ENCODE data around the gene TP53AIP1.

Gene TP53AIP1, protein sequence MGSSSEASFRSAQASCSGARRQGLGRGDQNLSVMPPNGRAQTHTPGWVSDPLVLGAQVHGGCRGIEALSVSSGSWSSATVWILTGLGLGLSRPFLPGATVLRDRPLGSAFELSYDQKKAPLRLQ

DNA sequence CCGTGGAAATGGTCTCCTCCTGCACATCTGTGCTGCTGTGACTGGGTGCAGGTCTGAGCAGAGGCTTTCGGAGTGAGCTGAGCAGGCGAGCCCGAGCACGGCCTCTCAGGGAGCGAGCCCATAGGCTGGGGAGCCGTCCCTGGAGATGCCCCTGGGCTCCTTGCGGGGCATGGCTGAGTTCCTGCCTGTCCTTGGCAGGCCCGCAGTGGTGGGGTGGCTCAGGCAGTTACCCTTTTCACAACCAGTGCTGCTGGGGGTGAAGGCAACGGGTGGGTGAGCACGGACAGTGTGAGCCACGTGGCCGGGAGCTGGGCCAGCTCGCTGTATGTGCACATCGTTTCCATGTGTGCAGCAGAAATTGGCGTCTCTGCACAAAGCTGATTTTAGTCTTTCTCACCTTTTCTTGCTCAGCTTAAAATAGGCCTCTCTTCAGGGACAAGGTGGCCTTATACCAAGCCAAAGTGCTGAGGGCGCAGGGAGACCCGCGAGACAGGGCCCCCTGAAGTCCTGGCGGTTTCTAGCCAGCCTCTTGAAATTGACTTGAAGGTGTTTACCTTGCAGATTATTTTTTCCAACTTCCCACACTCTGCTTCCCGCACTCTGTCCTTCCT lies at the start of gene TP53AIP1:
Gene TP53AIP1 (minus strand): TSS at position 55 of the 611 bp plus-strand sequence. CDS start 5,053 bp downstream, outside the sequence.
- DNase-seq (ENCODE audit: low read depth): no peak

DNA sequence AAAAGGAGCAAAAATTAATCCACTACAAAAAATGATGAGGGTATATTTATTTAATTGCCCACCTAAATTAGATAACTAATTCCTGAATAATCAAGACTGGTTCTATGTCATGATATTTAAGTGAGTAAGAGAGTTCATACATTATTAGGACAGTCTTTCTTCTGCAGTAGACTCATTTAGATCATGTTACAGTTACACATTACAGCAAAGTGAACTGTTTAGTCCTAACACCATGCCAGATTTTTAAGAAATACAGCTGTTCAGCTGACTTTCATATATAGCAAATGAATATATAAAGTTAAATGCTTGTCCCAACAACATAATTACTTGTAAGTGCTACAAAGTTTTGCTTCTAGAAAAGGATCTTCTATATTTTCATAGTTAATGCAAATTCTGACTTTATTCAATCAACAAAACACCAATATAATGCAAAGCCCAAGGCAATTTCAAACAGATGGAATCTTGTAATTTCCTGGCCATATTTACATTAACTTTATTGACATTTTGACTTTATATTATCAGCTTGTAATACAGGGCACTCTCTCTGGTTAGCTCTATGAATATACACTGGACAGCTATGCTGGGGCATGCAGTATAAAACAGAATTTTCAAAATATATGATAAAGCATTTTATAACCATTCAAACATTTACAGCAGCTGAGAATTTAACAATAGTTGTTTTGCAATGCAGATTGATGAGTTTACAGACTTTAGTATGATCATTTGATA lies 45.7 kb upstream of the TP53AIP1 start:
- DNase-seq (ENCODE audit: low read depth): no peak

DNA sequence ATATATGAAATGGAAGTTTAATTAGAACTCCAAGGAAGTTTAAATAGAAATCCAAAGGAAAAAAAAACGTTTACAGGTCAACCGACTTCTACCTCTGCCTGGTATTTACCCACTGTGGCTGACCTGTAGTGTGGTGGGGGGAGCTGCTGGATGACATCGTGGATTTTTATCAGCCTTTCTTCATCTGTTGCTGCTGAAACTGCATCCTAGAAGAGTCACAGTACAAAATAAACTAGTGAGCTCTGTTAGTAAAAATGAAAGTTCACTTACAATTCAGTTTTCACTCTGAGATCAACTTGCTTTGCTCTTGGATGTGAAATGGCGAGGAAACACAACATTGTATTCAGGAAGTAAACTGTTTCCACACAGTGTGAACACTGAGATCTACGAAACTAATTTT lies 43.2 kb upstream of the TP53AIP1 start:
- DNase-seq (ENCODE audit: low read depth): no peak

- DNase-seq (ENCODE audit: low read depth): no peak
These were observed 40.4 kb upstream of the TP53AIP1 start for GRCh38 chr11:128983023-128983422.

GRCh38 chr11:128981254-128981653 lies 38.6 kb upstream of the TP53AIP1 start:
- no peak for DNase-seq (ENCODE audit: low read depth)

GRCh38 chr11:128970598-128971190 lies 28.0 kb upstream of the TP53AIP1 start:
- no peak for DNase-seq (ENCODE audit: low read depth)

DNA sequence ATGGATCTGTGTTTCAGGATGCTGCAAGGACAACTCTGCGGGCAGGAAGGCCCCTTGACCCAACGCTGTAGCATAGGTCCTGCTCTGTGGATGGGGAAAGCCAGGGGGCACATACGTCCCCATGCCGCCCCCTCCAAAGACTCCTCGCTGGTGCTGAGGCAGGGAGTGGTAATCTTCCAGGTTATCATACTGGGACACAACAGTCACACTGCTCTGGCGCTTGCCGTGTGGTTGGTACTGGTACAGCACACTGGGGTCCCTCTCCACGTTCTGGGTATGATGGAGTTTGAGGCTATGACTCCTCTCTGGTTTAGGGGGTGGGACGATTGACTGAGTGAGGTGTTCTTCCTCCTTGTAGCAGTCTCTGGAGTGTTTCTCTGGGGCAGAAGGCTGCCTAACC lies 26.2 kb upstream of the TP53AIP1 start:
- DNase-seq (ENCODE audit: low read depth): no peak

GRCh38 chr11:128967578-128967977 lies 24.9 kb upstream of the TP53AIP1 start:
- no peak for DNase-seq (ENCODE audit: low read depth)

DNA sequence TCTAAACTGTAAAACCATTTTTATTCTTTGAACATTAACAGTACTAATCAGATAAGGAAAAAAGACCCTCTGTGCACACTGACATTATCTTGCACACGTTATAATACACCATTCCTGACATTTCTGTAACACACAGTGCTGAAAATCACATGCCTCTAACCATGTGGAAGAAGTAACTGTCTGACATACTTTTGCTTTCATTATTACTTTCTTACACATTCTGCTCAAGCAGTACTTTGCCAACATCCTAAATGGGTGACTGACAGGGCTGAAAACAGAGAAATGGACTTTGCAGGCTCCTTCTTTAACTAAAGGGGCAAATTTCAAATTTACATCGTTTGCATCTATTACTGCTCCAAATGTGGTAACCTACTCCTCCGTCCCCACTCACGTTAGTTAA lies 22.8 kb upstream of the TP53AIP1 start:
- DNase-seq (ENCODE audit: low read depth): no peak

- no peak for DNase-seq (ENCODE audit: low read depth)
These were observed 21.8 kb upstream of the TP53AIP1 start for GRCh38 chr11:128964463-128964930.

- DNase-seq (ENCODE audit: low read depth): no peak
These were observed 21.2 kb upstream of the TP53AIP1 start for GRCh38 chr11:128963744-128964325.

DNA sequence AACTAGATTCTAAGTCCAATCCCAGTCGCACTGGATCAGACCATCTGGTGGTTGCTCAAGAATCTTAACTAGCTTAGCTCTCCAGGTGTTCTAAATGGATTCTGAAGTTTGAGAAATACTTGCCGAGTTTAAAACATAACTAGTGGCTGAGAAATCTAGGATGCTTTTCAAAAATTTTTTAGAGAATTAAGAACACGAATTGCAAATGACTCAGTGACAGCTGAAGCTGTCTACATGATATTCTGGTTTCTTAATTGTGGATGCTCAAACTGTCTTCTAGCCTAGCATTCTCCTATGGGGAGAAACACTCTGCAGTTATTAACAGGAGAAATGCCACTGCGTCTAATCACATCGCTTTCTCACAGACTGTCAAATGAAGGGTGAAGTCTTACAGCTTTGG lies 20.2 kb upstream of the TP53AIP1 start:
- DNase-seq (ENCODE audit: low read depth): no peak

DNA sequence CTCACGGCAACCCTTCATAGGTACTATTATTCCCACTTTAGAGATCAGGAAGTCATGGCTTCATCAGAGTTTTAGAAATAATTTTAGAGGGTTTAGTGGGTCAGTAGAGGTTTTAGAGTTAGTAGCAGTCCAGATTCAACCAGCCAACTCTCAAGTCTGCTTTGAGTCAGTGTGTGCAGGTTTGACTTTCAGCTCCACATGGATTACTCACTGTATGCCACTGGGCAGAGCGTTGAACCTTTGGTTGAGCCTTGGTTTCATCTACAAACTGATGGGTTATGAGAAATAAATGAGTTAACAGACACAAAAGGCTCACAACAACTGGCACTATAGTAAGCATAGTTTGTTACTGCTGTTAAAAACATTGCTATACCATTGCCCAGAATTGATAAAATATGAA lies 19.0 kb upstream of the TP53AIP1 start:
- no peak for DNase-seq (ENCODE audit: low read depth)

DNA sequence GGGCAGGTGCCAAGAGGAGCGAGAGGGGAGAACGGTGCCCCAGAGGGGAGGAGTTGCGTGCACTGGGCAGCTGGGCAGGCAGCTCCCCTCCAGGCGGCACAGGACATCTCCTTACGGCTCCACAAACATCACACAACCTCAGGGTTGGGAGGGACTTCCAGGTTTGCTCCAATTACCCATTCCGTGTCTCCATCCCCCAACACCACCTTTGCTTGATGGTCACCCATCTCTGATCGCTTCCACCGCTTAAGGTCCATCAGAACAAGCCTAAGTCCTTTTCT lies 14.5 kb upstream of the TP53AIP1 start:
- DNase-seq (ENCODE audit: low read depth): no peak

- peak; percentile 53 for DNase-seq (ENCODE audit: low read depth)
These were observed 13.9 kb upstream of the TP53AIP1 start for GRCh38 chr11:128956401-128957201.

DNA sequence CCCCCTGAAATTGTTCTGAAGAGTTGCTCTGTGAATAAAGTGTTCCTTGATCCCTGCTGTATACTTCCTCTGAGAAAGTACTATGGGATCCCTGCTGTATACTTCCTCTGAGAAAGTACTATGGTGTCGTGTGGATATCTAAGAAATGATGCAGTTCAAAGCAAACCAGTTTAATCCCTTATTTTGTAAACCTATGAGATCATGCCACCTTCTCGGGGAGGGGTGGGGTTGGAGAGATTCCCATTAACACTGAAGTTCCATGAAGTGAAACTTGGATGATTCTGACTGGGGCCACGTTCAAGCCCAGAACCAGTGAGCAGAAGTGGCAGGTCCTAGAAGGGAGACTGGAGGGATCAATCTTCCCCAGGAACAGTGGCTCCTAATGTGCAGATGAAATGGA lies 13.0 kb upstream of the TP53AIP1 start:
- DNase-seq (ENCODE audit: low read depth): no peak

- DNase-seq (ENCODE audit: low read depth): no peak
These were observed 10.5 kb upstream of the TP53AIP1 start for GRCh38 chr11:128953151-128953550.

DNA sequence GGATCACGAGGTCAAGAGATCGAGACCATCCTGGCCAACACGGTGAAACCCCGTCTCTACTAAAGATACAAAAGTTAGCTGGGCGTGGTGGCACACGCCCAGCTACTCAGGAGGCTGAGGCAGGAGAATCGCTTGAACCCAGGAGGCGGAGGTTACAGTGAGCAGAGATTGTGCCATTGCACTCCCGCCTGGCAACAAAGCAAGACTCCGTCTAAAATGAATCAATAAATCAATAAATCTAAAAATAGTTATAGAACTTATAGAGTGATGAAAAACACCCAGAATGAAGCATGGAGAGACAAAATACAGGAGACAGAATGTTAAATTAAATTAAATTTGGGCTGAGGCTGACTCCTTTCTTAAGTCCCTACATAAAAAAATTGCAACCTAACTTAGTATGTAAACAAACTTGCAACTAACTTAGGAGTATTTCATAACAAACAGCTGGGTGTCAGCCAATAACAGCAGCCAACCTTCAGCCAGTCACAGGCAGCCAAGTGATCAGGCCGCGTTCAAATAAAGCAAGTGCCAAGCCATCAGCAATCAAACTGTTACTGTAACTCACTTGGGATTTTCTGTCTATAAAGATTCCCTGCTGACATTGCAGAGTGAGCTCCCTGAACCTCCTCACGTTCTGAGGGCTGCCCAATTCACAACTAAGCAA lies 7.3 kb upstream of the TP53AIP1 start:
- no peak for DNase-seq (ENCODE audit: low read depth)

DNA sequence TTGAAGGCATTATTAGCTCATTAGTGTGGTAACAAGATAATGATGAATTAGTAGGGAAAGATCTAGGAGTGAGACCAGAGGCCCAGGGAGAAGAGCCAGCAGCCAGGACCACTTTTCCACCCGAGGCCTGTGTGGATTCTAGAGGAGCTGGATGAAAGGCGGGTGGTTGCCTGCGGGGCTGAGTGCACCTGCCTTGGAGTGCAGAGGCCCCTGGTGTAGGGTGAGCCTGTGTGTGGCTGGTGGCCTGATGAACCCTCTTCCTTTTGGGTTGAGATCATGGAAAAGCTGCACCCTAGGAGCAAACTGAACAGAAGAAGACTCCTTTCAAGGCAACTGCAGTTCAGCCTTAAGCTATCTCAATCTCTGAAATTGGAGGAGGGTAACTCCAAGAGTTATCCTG lies 5.9 kb upstream of the TP53AIP1 start:
- no peak for DNase-seq (ENCODE audit: low read depth)

- no peak for DNase-seq (ENCODE audit: low read depth)
These were observed 5.1 kb upstream of the TP53AIP1 start for GRCh38 chr11:128947773-128948172.

- no peak for DNase-seq (ENCODE audit: low read depth)
These were observed 4.0 kb upstream of the TP53AIP1 start for GRCh38 chr11:128946648-128947047.

All from HS-5 (cell line).